ENCODE results near the gene PCTP. TPM values are rescaled to one million over a fixed set of nuclear protein-coding genes. Genes with fewer than 3 reads are reported as not detected.

Gene PCTP
- total RNA-seq, 1 experiment from 2014 or later, result 17.1 TPM

DNA sequence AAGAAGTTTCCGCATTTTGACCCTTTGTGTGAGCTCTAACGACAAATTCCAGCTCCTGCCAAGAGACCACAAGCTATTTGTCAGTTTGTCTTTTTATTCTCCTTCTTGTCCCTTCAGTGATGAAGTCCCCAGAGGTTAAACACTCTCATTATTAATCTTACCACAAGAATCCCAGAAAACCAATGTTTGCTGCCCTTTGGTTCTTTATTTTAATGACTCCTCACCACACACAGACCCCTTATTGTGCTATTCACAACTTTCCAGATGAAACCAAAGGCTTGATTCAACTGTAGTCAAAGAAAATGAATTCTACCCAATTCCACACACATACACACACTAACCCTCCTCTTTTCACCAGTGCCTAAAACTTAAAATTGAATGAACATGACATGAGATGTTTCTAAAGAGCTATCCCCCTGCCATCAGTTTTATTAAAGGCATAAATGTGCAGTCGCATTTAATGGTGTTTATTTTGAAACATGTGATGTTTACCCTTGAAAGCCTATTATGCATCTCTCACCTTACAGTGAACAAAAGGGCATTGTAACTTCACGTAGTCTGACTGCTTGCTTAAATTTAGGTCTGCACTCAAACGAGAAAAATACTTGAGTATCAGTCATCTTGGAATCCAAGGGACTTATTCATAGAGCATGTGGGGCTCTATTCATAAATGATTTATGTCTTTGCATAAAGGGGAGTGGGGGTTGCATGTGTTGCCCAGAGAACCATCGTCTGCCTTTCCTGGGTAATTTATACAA is 44.1 kb downstream of the PCTP start:
- no peak overlapping the region for H2BK15ac ChIP-seq (ENCODE audit: low read depth, low read length)
- H2BK12ac ChIP-seq (ENCODE audit: insufficient read length, low read depth, low read length), result no peak overlapping the region
- no peak overlapping the region for H3K18ac ChIP-seq (ENCODE audit: insufficient read length, low read depth, low read length)
- no peak overlapping the region for H2AK5ac ChIP-seq (ENCODE audit: insufficient read length, low read length)
- Mint-ChIP-seq H3K27ac (no peak overlapping the region), H3K9me3 (peaks cover 3 to 5% of the 10 kb centered on the region in 2 experiments; a peak in 4 of 5 replicates), H3K36me3 (ENCODE audit: insufficient read depth in 1 of 3, low read depth in 3 of 3) (peaks cover 0 to 2% (median 0%) of the 10 kb centered on the region in 3 experiments; a peak in 1 of 7 replicates), H3K4me1 (no peaks in the 10 kb centered on the region), H3K4me3 (no peak overlapping the region), H3K27me3 (ENCODE audit: low read depth) (no peaks in the 10 kb centered on the region; the same call in 1 of the 2 replicates)
- H3K4ac ChIP-seq (ENCODE audit: low read depth, low read length), result no peak overlapping the region
- H4K8ac ChIP-seq (replicated peaks; ENCODE audit: insufficient read length, low read depth, low read length), result no peak overlapping the region
- H3K23ac ChIP-seq (ENCODE audit: insufficient read length, low read depth, low read length), result no peak overlapping the region
- no peaks in the 10 kb centered on the region for H3K23me2 ChIP-seq (ENCODE audit: insufficient read length, low read depth, low read length, poor library complexity, severe bottlenecking)
- H3K4me1 ChIP-seq (ENCODE audit: insufficient read depth, low read length), result 0 out of 2 replicates have a peak, but pooled peaks cover 2% of the 10 kb centered on the region
- no peak overlapping the region for H3K4me2 ChIP-seq (ENCODE audit: insufficient read depth, insufficient read length, low read length)
- WGBS (ENCODE audit: extremely low coverage, insufficient read length, low lambda C conversion rate), result no CpG with 5 or more reads among the region's 6 CpGs
- no peaks in the 10 kb centered on the region for H3K9me3 ChIP-seq (ENCODE audit: control insufficient read depth, low read depth, low read length)
- no peaks in the 10 kb centered on the region for H3K79me2 ChIP-seq (ENCODE audit: insufficient read depth, low read length)
- H3K14ac ChIP-seq (ENCODE audit: insufficient read depth, low read length), result no peak overlapping the region
- no peaks in the 10 kb centered on the region for H3K79me1 ChIP-seq (ENCODE audit: insufficient read depth, low read depth, low read length, poor library complexity, severe bottlenecking)
- no peak overlapping the region for H4K5ac ChIP-seq (ENCODE audit: insufficient read length, low read depth, low read length)
- H2AFZ ChIP-seq (ENCODE audit: low read length), result no peak overlapping the region
- no peaks in the 10 kb centered on the region for H4K20me1 ChIP-seq (ENCODE audit: control insufficient read depth, insufficient read depth, insufficient read length)
- DNase-seq, result no peak
- H3T11ph ChIP-seq (ENCODE audit: low read length), result no peak overlapping the region
- TF ChIP-seq, protein P1, sequence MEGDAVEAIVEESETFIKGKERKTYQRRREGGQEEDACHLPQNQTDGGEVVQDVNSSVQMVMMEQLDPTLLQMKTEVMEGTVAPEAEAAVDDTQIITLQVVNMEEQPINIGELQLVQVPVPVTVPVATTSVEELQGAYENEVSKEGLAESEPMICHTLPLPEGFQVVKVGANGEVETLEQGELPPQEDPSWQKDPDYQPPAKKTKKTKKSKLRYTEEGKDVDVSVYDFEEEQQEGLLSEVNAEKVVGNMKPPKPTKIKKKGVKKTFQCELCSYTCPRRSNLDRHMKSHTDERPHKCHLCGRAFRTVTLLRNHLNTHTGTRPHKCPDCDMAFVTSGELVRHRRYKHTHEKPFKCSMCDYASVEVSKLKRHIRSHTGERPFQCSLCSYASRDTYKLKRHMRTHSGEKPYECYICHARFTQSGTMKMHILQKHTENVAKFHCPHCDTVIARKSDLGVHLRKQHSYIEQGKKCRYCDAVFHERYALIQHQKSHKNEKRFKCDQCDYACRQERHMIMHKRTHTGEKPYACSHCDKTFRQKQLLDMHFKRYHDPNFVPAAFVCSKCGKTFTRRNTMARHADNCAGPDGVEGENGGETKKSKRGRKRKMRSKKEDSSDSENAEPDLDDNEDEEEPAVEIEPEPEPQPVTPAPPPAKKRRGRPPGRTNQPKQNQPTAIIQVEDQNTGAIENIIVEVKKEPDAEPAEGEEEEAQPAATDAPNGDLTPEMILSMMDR (conservative IDR thresholded peaks at IDR 0.05), result no peak
- no peak overlapping the region for H2BK120ac ChIP-seq (ENCODE audit: low read depth, low read length, poor library complexity, severe bottlenecking)
- H4K91ac ChIP-seq (ENCODE audit: insufficient read length, low read depth, low read length), result no peak overlapping the region
- no peak overlapping the region for H3K56ac ChIP-seq (ENCODE audit: insufficient read length, low read depth, low read length)
- no peak overlapping the region for H3K27ac ChIP-seq (ENCODE audit: insufficient read length, low read depth, low read length)
- H3K27me3 ChIP-seq (ENCODE audit: insufficient read depth, low read length), result no peaks in the 10 kb centered on the region
- H2BK20ac ChIP-seq (ENCODE audit: low read depth, low read length, poor library complexity, severe bottlenecking), result no peak overlapping the region
- no peak overlapping the region for H3K9ac ChIP-seq (ENCODE audit: extremely low read depth, insufficient read length, low read length)
- no peak overlapping the region for H2BK5ac ChIP-seq (ENCODE audit: insufficient read length, low read length)
